Fibroblast of skin of right biceps (primary cell): ENCODE results near the gene NDST1.

ENCODE experiments used
- DNase-seq: peaks from one replicate; pipeline ENCODE4 v3.0.0-alpha.2; 2013

Gene NDST1

GRCh38 chr5:150549735-150550134, 41.8 kb downstream of the NDST1 start:
- DNase-seq: no peak

- no peak for DNase-seq
Observed at GRCh38 chr5:150550286-150550685, 42.4 kb downstream of the NDST1 start.

- no peak for DNase-seq
Observed at GRCh38 chr5:150551066-150551465, 43.1 kb downstream of the NDST1 start.

GRCh38 chr5:150553402-150553801, 45.5 kb downstream of the NDST1 start:
- DNase-seq: no peak

GRCh38 chr5:150553911-150554310, 46.0 kb downstream of the NDST1 start:
- no peak for DNase-seq

- no peak for DNase-seq
Observed at GRCh38 chr5:150554857-150555256, 46.9 kb downstream of the NDST1 start.

GRCh38 chr5:150556106-150556505, 48.2 kb downstream of the NDST1 start:
- no peak for DNase-seq

- DNase-seq: no peak
Observed at GRCh38 chr5:150556859-150557508, 49.1 kb downstream of the NDST1 start.

- DNase-seq: no peak
Observed at GRCh38 chr5:150557509-150557872, 49.6 kb downstream of the NDST1 start.

- no peak for DNase-seq
Observed at GRCh38 chr5:150558088-150558621, 50.2 kb downstream of the NDST1 start.

- no peak for DNase-seq
Observed at GRCh38 chr5:150559088-150559487, 51.2 kb downstream of the NDST1 start.

GRCh38 chr5:150559701-150560100, 51.8 kb downstream of the NDST1 start:
- DNase-seq: peak; percentile 56

GRCh38 chr5:150560401-150561191, 52.7 kb downstream of the NDST1 start:
- DNase-seq: peak; percentile 82

- no peak for DNase-seq
Observed at GRCh38 chr5:150561192-150561512, 53.2 kb downstream of the NDST1 start.

- no peak for DNase-seq
Observed at GRCh38 chr5:150561571-150562275, 53.8 kb downstream of the NDST1 start.

GRCh38 chr5:150562832-150563231, 54.9 kb downstream of the NDST1 start:
- peak; percentile 61 for DNase-seq

GRCh38 chr5:150565868-150566267, 57.9 kb downstream of the NDST1 start:
- no peak for DNase-seq

- peak; percentile 84 for DNase-seq
Observed at GRCh38 chr5:150567031-150567717, 59.2 kb downstream of the NDST1 start.

GRCh38 chr5:150568663-150569062, 60.7 kb downstream of the NDST1 start:
- DNase-seq: no peak

- no peak for DNase-seq
Observed at GRCh38 chr5:150570333-150570732, 62.4 kb downstream of the NDST1 start.

GRCh38 chr5:150571836-150572235, 63.9 kb downstream of the NDST1 start:
- no peak for DNase-seq

GRCh38 chr5:150573216-150573615, 65.3 kb downstream of the NDST1 start:
- no peak for DNase-seq
